ENCODE measurements around the gene ABHD10. TPM values are rescaled to one million over a fixed set of nuclear protein-coding genes. Genes with fewer than 3 reads are reported as not detected.

The ABHD10 gene
- total and polyA plus RNA-seq, 10 of the 15 experiments (the other 5 are each of a cell fraction or from before 2014, with no cell fraction given), result 12.3 to 51.0 (median 28.9) TPM

- ChIA-PET POLR2A (no interaction called here), SMC1A (ENCODE audit: uncharacterized antibody, unreplicated experiment) (interaction anchor here (0.5 to 1.3 kb wide), 4 partner anchors 32 to 221 kb away, joined by 3 to 4 read pairs (median 3); no protein-coding TSS in a partner anchor), RAD21 (ENCODE audit: unreplicated experiment) (interaction anchor here (1.5 kb wide), 1 partner anchor 78 kb away, joined by 3 read pairs; no protein-coding TSS in a partner anchor), CTCF (interaction anchor here (0.7 to 1.1 kb wide), 3 partner anchors 9 to 221 kb away, joined by 3 to 4 read pairs (median 3); no protein-coding TSS in a partner anchor)
- BruUV-seq (replicated peaks), result no TSS peak
- Histone ChIP-seq H3K27me3 (replicated peaks in 1 of 2; ENCODE audit: control insufficient read depth in 2 of 2, insufficient read depth in 2 of 2, low read length in 1 of 2) (no peaks in the 10 kb centered on the region), H3K4me2 (ENCODE audit: control insufficient read depth, insufficient read depth) (no peak overlapping the region), H3K27ac (ENCODE audit: control insufficient read depth, insufficient read depth) (no peak overlapping the region), H3K4me1 (ENCODE audit: control insufficient read depth, insufficient read depth, low read length) (no peaks in the 10 kb centered on the region), H4K20me1 (ENCODE audit: control insufficient read depth, insufficient read depth) (no peaks in the 10 kb centered on the region), H3K9me3 (replicated peaks; ENCODE audit: control insufficient read depth, insufficient read depth, low read length) (no peaks in the 10 kb centered on the region), H3K9ac (ENCODE audit: control insufficient read depth, insufficient read depth, low read length) (no peak overlapping the region), H3K79me2 (ENCODE audit: control insufficient read depth, insufficient read depth, low read length) (no peaks in the 10 kb centered on the region), H2AFZ (ENCODE audit: control insufficient read depth, low read depth, low read length) (no peak overlapping the region), H3K4me3 (no peak overlapping the region), H3K36me3 (ENCODE audit: control insufficient read depth in 2 of 2, insufficient read depth in 2 of 2, low read length in 1 of 2) (no peaks in the 10 kb centered on the region)
- intact Hi-C loops (cut with micrococcal nuclease; ENCODE audit: unreplicated experiment) (no loop called here), in situ Hi-C loops (cut with MboI) (no loop called here)
- DNase-seq (ENCODE audit: low read depth, low spot score) (no peak), ATAC-seq (no peak), FAIRE-seq (no peak)
- TF ChIP-seq BHLHE40 (IDR thresholded peaks at IDR 0.05; ENCODE audit: borderline replicate concordance in 1 of 2, low read depth in 2 of 2, low read length in 1 of 2) (no peak), POLR2AphosphoS2 (IDR thresholded peaks at IDR 0.05; ENCODE audit: low read depth, low read length) (no peak), EED (IDR thresholded peaks at IDR 0.05; ENCODE audit: low read depth) (no peak), HDAC6 (IDR thresholded peaks at IDR 0.05; ENCODE audit: unreplicated experiment) (no peak), SKIL (IDR thresholded peaks at IDR 0.05; ENCODE audit: low read depth, poor library complexity, severe bottlenecking) (no peak), IRF5 (IDR thresholded peaks at IDR 0.05; ENCODE audit: borderline replicate concordance) (no peak), NKRF (conservative IDR thresholded peaks at IDR 0.05) (no peak), YY1 (IDR thresholded peaks at IDR 0.05; ENCODE audit: low read depth, low read length) (no peak), MLLT1 (IDR thresholded peaks at IDR 0.05) (no peak), CREM (IDR thresholded peaks at IDR 0.05; ENCODE audit: low read depth) (no peak), REST (IDR thresholded peaks at IDR 0.05; ENCODE audit: low read depth, low read length) (no peak), CBX3 (IDR thresholded peaks at IDR 0.05; ENCODE audit: borderline replicate concordance, low read depth) (no peak)
Observed at GRCh38 chr3:111936191-111936841, 42.5 kb upstream of the ABHD10 start.

All from GM12878 (cell line).